ENCODE results near the gene FAM219A.
"Not testable (repeated sequence)": the region's sequence is repeated elsewhere in the genome, so short reads cannot be mapped to it uniquely, and the experiment has no call there.

Gene FAM219A

GRCh38 chr9:34363619-34364351 lies 94.6 kb downstream of the FAM219A start:
- Mint-ChIP-seq H3K4me3 (no peak overlapping the region), H3K27me3 (no peaks in the 10 kb centered on the region), H3K27ac (no peak overlapping the region), H3K36me3 (ENCODE audit: low read depth) (peaks cover 14% of the 10 kb centered on the region), H3K4me1 (ENCODE audit: low read depth) (peaks cover 12% of the 10 kb centered on the region), H3K9me3 (no peaks in the 10 kb centered on the region)
- no peak for DNase-seq

- peaks cover 12% of the 10 kb centered on the region for H3K4me1 Mint-ChIP-seq (ENCODE audit: low read depth)
- no peak overlapping the region for H3K27ac Mint-ChIP-seq
- no peaks in the 10 kb centered on the region for H3K27me3 Mint-ChIP-seq
- no peak for DNase-seq
- H3K36me3 Mint-ChIP-seq (ENCODE audit: low read depth) = peaks cover 10% of the 10 kb centered on the region
- H3K9me3 Mint-ChIP-seq = no peaks in the 10 kb centered on the region
- no peak overlapping the region for H3K4me3 Mint-ChIP-seq
Measured at GRCh38 chr9:34362614-34363214, 95.7 kb downstream of the FAM219A start.

GRCh38 chr9:34352957-34353356 lies 105.4 kb downstream of the FAM219A start:
- H3K4me3 Mint-ChIP-seq; H3K4me1 Mint-ChIP-seq (ENCODE audit: low read depth); H3K27ac Mint-ChIP-seq; DNase-seq; H3K27me3 Mint-ChIP-seq: not testable (repeated sequence)
- Mint-ChIP-seq H3K36me3 (ENCODE audit: low read depth) (peaks cover 27% of the 10 kb centered on the region), H3K9me3 (peaks cover 12% of the 10 kb centered on the region)

GRCh38 chr9:34352122-34352652 lies 106.2 kb downstream of the FAM219A start:
- not testable (repeated sequence) for H3K4me3 Mint-ChIP-seq; DNase-seq; H3K4me1 Mint-ChIP-seq (ENCODE audit: low read depth); H3K27me3 Mint-ChIP-seq; H3K27ac Mint-ChIP-seq
- Mint-ChIP-seq H3K36me3 (ENCODE audit: low read depth) (peaks cover 32% of the 10 kb centered on the region), H3K9me3 (peaks cover 12% of the 10 kb centered on the region)

- H3K4me3 Mint-ChIP-seq = no peak overlapping the region
- H3K27ac Mint-ChIP-seq = no peak overlapping the region
- DNase-seq = no peak
- no peaks in the 10 kb centered on the region for H3K4me1 Mint-ChIP-seq (ENCODE audit: low read depth)
- no peaks in the 10 kb centered on the region for H3K27me3 Mint-ChIP-seq
- H3K9me3 Mint-ChIP-seq = no peaks in the 10 kb centered on the region
- H3K36me3 Mint-ChIP-seq (ENCODE audit: low read depth) = peaks cover 28% of the 10 kb centered on the region
Measured at GRCh38 chr9:34349324-34349723, 109.0 kb downstream of the FAM219A start.
